H1 (cell line): ENCODE measurements around the gene SOD2. TPM values are rescaled to one million over a fixed set of nuclear protein-coding genes. Genes with fewer than 3 reads are reported as not detected.

Experiments used
- CTCF ChIA-PET: fragments of 300-600 bp; sonication (Branson Sonifier 250); formaldehyde crosslinking; loops from one replicate; lab custom pipeline; 2021; ENCODE audit not compliant: partially characterized antibody; lab: Charles Lee
- POLR2A ChIA-PET: fragments of 300-600 bp; sonication (Branson Sonifier 250); formaldehyde crosslinking; loops from one replicate; lab custom pipeline; 2021; ENCODE audit warnings: inconsistent platforms; ENCODE audit not compliant: partially characterized antibody; lab: Charles Lee
- DNase-seq, 2 experiments: peaks; one replicate each; pipeline versions ENCODE4 v3.0.0 to v3.0.0-alpha.2; 2010 to 2022; ENCODE audit warnings: low spot score in 2 of 2, low read depth in 1 of 2, mixed read lengths in 1 of 2
- FAIRE-seq: peaks from 2 replicates; lab custom pipeline; 2011; peaks lifted over from hg19 to GRCh38; lab: Jason Lieb, UNC
- H2AFZ ChIP-seq: 2 replicates; pipeline ENCODE4 v1.8.1; 2012; ENCODE audit warnings: low read length, inconsistent platforms
- H2AK5ac ChIP-seq: 2 replicates; pipeline ENCODE4 v1.6.1; 2013; ENCODE audit warnings: low read depth, low read length
- H2BK120ac ChIP-seq: replicated peaks from 2 replicates; pipeline ENCODE3; 2013; ENCODE audit warnings: low read depth, low read length, inconsistent platforms
- H2BK12ac ChIP-seq: 2 replicates; pipeline ENCODE4 v1.6.1; 2013; ENCODE audit warnings: low read depth, low read length
- H2BK15ac ChIP-seq: 2 replicates; pipeline ENCODE4 v1.6.1; 2013; ENCODE audit warnings: low read length
- H2BK20ac ChIP-seq: 2 replicates; pipeline ENCODE4 v1.6.1; 2013; ENCODE audit warnings: low read length
- H2BK5ac ChIP-seq: 2 replicates; pipeline ENCODE4 v1.6.1; 2013; ENCODE audit warnings: low read depth, low read length
- H3K14ac ChIP-seq: 2 replicates; pipeline ENCODE4 v1.6.1; 2013; ENCODE audit warnings: inconsistent platforms; ENCODE audit not compliant: insufficient read length
- H3K18ac ChIP-seq: 2 replicates; pipeline ENCODE4 v1.6.1; 2013; ENCODE audit warnings: low read length; ENCODE audit errors: extremely low read depth
- H3K23ac ChIP-seq: 2 replicates; pipeline ENCODE4 v1.6.1; 2013; ENCODE audit warnings: inconsistent platforms; ENCODE audit not compliant: insufficient read length
- H3K23me2 ChIP-seq: 2 replicates; pipeline ENCODE4 v1.6.1; 2013; ENCODE audit warnings: low read depth, low read length
- H3K27ac ChIP-seq: 2 replicates; pipeline ENCODE4 v1.6.1; 2011; ENCODE audit warnings: low read depth, low read length, inconsistent platforms
- H3K27me3 ChIP-seq, 4 experiments: replicated peaks in 1 of 4; 1 replicate in 1 of 4; 2 replicates in 3 of 4; pipeline versions ENCODE4 v1.6.1 to v1.8.1; 2011 to 2013; ENCODE audit warnings: low read length in 3 of 4, mild to moderate bottlenecking in 3 of 4, inconsistent platforms in 2 of 4, mixed read lengths in 2 of 4, moderate library complexity in 1 of 4; ENCODE audit not compliant: control insufficient read depth in 3 of 4, insufficient read depth in 3 of 4; ENCODE audit errors: extremely low read depth in 1 of 4
- H3K36me3 ChIP-seq, 4 experiments: 2 replicates each; pipeline versions ENCODE4 v1.6.1 to v1.8.1; 2011 to 2013; ENCODE audit warnings: mild to moderate bottlenecking in 4 of 4, low read length in 3 of 4, moderate library complexity in 2 of 4, control low read depth in 1 of 4, inconsistent platforms in 1 of 4; ENCODE audit not compliant: insufficient read depth in 4 of 4, control insufficient read depth in 2 of 4
- H3K4ac ChIP-seq: replicated peaks from 2 replicates; pipeline ENCODE3; 2013; ENCODE audit warnings: low read length, low read depth, mixed read lengths, inconsistent platforms; ENCODE audit not compliant: insufficient read length
- H3K4me1 ChIP-seq, 4 experiments: replicated peaks in 1 of 4; 1 replicate in 1 of 4; 2 replicates in 3 of 4; pipeline versions ENCODE4 v1.6.1 to v1.8.1; 2011 to 2013; ENCODE audit warnings: low read length in 3 of 4, inconsistent platforms in 2 of 4, mixed read lengths in 1 of 4; ENCODE audit not compliant: insufficient read depth in 4 of 4, control insufficient read depth in 3 of 4
- H3K4me2 ChIP-seq, 2 experiments: 2 replicates each; pipeline versions ENCODE4 v1.6.1 to v1.8.1; 2011 to 2013; ENCODE audit warnings: low read depth in 2 of 2, low read length in 2 of 2, control low read depth in 1 of 2, inconsistent platforms in 1 of 2, mild to moderate bottlenecking in 1 of 2; ENCODE audit not compliant: insufficient read depth in 1 of 2
- H3K4me3 ChIP-seq, 4 experiments: fragments of 200-600, 300-600 bp in 1 of 4; sonication (generic), shearing (Covaris generic), sonication (Bioruptor Twin) in 1 of 4; 2 replicates each; pipeline versions ENCODE4 v1.5.1 to v1.8.1; 2011 to 2016; ENCODE audit warnings: low read length in 4 of 4, low read depth in 3 of 4, control low read depth in 2 of 4, inconsistent platforms in 2 of 4, mild to moderate bottlenecking in 2 of 4, mixed read lengths in 1 of 4, moderate library complexity in 1 of 4; ENCODE audit not compliant: insufficient read depth in 2 of 4; ENCODE audit errors: extremely low read depth in 1 of 4
- H3K56ac ChIP-seq: replicated peaks from 2 replicates; pipeline ENCODE3; 2013; ENCODE audit warnings: low read depth, mild to moderate bottlenecking, mixed read lengths, low read length, inconsistent platforms; ENCODE audit not compliant: insufficient read length
- H3K79me1 ChIP-seq: 2 replicates; pipeline ENCODE4 v1.6.1; 2013; ENCODE audit warnings: low read depth, low read length, control low read depth
- H3K79me2 ChIP-seq, 2 experiments: 2 replicates each; pipeline versions ENCODE4 v1.6.1 to v1.8.1; 2012 to 2013; ENCODE audit warnings: low read length in 2 of 2, mild to moderate bottlenecking in 2 of 2, inconsistent platforms in 1 of 2; ENCODE audit not compliant: insufficient read depth in 2 of 2, control insufficient read depth in 1 of 2
- H3K9ac ChIP-seq, 4 experiments: replicated peaks in 1 of 4; 1 replicate in 1 of 4; 2 replicates in 3 of 4; pipeline versions ENCODE4 v1.6.1 to v1.8.1; 2011 to 2013; ENCODE audit warnings: low read depth in 3 of 4, low read length in 3 of 4, control low read depth in 2 of 4, mild to moderate bottlenecking in 2 of 4, moderate library complexity in 2 of 4, inconsistent platforms in 1 of 4; ENCODE audit errors: extremely low read depth in 1 of 4
- H3K9me3 ChIP-seq, 2 experiments: 2 replicates each; pipeline versions ENCODE4 v1.6.1 to v1.8.1; 2012 to 2013; ENCODE audit warnings: mild to moderate bottlenecking in 2 of 2, moderate library complexity in 2 of 2, control low read depth in 1 of 2, inconsistent platforms in 1 of 2, low read depth in 1 of 2, low read length in 1 of 2, mixed read lengths in 1 of 2; ENCODE audit not compliant: insufficient read depth in 2 of 2
- H4K20me1 ChIP-seq, 2 experiments: replicated peaks in 1 of 2; 2 replicates each; pipeline versions ENCODE3 to v1.8.1; 2011 to 2013; ENCODE audit warnings: inconsistent platforms in 2 of 2, low read length in 2 of 2, mild to moderate bottlenecking in 1 of 2; ENCODE audit not compliant: insufficient read depth in 2 of 2, control insufficient read depth in 1 of 2
- H4K5ac ChIP-seq: 2 replicates; pipeline ENCODE4 v1.6.1; 2013; ENCODE audit warnings: low read length, low read depth, mixed read lengths, inconsistent platforms; ENCODE audit not compliant: insufficient read length
- H4K8ac ChIP-seq: 2 replicates; pipeline ENCODE4 v1.8.0; 2013; ENCODE audit warnings: mild to moderate bottlenecking, moderate library complexity, low read length, inconsistent platforms; ENCODE audit not compliant: insufficient read depth; ENCODE audit errors: extremely low read depth
- H4K91ac ChIP-seq: replicated peaks from 2 replicates; pipeline ENCODE3; 2013; ENCODE audit warnings: low read length, mixed read lengths, inconsistent platforms; ENCODE audit not compliant: insufficient read length
- BACH1 ChIP-seq: IDR thresholded peaks from 2 replicates; pipeline ENCODE4 v1.6.1; 2012; ENCODE audit warnings: low read length, improper control_type of control experiment
- GTF2F1 ChIP-seq: IDR thresholded peaks from 2 replicates; pipeline ENCODE4 v1.6.1; 2012; ENCODE audit warnings: low read depth, low read length, improper control_type of control experiment, borderline replicate concordance
- SAP30 ChIP-seq: fragments of 300-600 bp; sonication (generic); IDR thresholded peaks from 2 replicates; pipeline ENCODE4 v1.7.1; 2012; ENCODE audit warnings: low read length, moderate library complexity, mild to moderate bottlenecking, inconsistent platforms; ENCODE audit not compliant: insufficient read depth, insufficient replicate concordance
- TAF1 ChIP-seq: IDR thresholded peaks from 2 replicates; pipeline ENCODE4 v1.6.1; 2011; ENCODE audit warnings: mild to moderate bottlenecking, low read depth, low read length
- WGBS, 2 experiments: shearing (Covaris generic) in 1 of 2; methylation state at CpG; one replicate each; pipeline versions ENCODE4 v1.1.6 to v1.1.7; 2013 to 2015; ENCODE audit warnings: low lambda C conversion rate in 2 of 2, mixed read lengths in 2 of 2, inconsistent platforms in 1 of 2, low coverage in 1 of 2, missing lambda C conversion rate in 1 of 2; ENCODE audit not compliant: insufficient replicate concordance in 2 of 2, insufficient coverage in 1 of 2, insufficient read length in 1 of 2; ENCODE audit errors: extremely low coverage in 1 of 2, missing lambda C conversion rate in 1 of 2; 5-methylcytosine and 5-hydroxymethylcytosine counted together
- polyA plus RNA-seq, 7 experiments: library from polyadenylated mRNA; depleted of rRNA in 3 of 7; stranded (reverse) in 5 of 7; unstranded in 2 of 7; fragments of >200 nt in 5 of 7; fragments of 200-250 nt in 2 of 7; gene quantifications; 1 replicate in 5 of 7; 2 replicates in 1 of 7; 4 replicates in 1 of 7; pipeline versions ENCODE4 v1.2.1 to v1.2.3, GENCODE V29; 2011 to 2013; ENCODE audit warnings: missing spikeins in 2 of 7, mixed read lengths in 2 of 7
- total RNA-seq: library from RNA; stranded (reverse); fragmentation: NEBNext Ultra II Directional; extraction: Animal tissue kit (Norgen Biotek cat#: 25700); gene quantifications from 2 replicates; pipeline ENCODE4 v1.2.1, GENCODE V29; 2021
- TF ChIP-seq, protein P1 (sequence below): IDR thresholded peaks from 2 replicates; pipeline ENCODE4 v1.6.1; 2012; ENCODE audit warnings: low read length, inconsistent platforms

The SOD2 gene
- total and polyA plus RNA-seq, 2 of the 8 experiments (the other 6 are each of a cell fraction or from before 2014, with no cell fraction given), result 31.1 to 88.7 TPM

- Histone ChIP-seq H4K20me1 (peaks cover 4 to 12% of the 10 kb centered on the region in 2 experiments), H4K91ac (no peak overlapping the region), H4K8ac (peak overlapping the region; percentile 71; the same call in 1 of the 2 replicates), H2AFZ (no peak overlapping the region), H2BK5ac (no peak overlapping the region), H3K18ac (no peak overlapping the region), H3K9me3 (no peaks in the 10 kb centered on the region), H3K4me3 (no peak overlapping the region), H3K27ac (no peak overlapping the region), H3K14ac (no peak overlapping the region), H4K5ac (no peak overlapping the region), H3K56ac (no peak overlapping the region), H3K27me3 (no peaks in the 10 kb centered on the region), H2BK120ac (no peak overlapping the region), H3K4me1 (peaks cover 3 to 12% (median 6%) of the 10 kb centered on the region in 4 experiments), H3K36me3 (peaks cover 0 to 22% (median 10%) of the 10 kb centered on the region in 4 experiments; a peak in 5 of 8 replicates), H3K9ac (no peak overlapping the region), H2BK20ac (no peak overlapping the region), H2BK12ac (no peak overlapping the region), H3K4me2 (no peak overlapping the region), H3K23me2 (peaks cover 13% of the 10 kb centered on the region), H3K23ac (no peak overlapping the region), H2BK15ac (no peak overlapping the region), H3K79me1 (peaks cover 5% of the 10 kb centered on the region), H2AK5ac (no peak overlapping the region), H3K4ac (no peak overlapping the region), H3K79me2 (peaks cover 3 to 33% of the 10 kb centered on the region in 2 experiments; a peak in 3 of 4 replicates)
- CTCF ChIA-PET, result interaction anchor here (0.6 to 2.1 kb wide), 7 partner anchors 18 to 553 kb away, joined by 3 to 5 read pairs (median 4); no protein-coding TSS in a partner anchor
- POLR2A ChIA-PET, result interaction anchor here (1.1 to 1.3 kb wide), 2 partner anchors 11 to 45 kb away, joined by 3 to 4 read pairs; no protein-coding TSS in a partner anchor
- no peak for FAIRE-seq
- WGBS, 2 experiments, result 87% methylated on average over 6 of the region's 6 CpGs; no CpG with 5 or more reads in 1 of the 2 experiments
- no peak for DNase-seq
- TF ChIP-seq TAF1, result no peak
- no peak for TF ChIP-seq SAP30
- TF ChIP-seq, protein P1, sequence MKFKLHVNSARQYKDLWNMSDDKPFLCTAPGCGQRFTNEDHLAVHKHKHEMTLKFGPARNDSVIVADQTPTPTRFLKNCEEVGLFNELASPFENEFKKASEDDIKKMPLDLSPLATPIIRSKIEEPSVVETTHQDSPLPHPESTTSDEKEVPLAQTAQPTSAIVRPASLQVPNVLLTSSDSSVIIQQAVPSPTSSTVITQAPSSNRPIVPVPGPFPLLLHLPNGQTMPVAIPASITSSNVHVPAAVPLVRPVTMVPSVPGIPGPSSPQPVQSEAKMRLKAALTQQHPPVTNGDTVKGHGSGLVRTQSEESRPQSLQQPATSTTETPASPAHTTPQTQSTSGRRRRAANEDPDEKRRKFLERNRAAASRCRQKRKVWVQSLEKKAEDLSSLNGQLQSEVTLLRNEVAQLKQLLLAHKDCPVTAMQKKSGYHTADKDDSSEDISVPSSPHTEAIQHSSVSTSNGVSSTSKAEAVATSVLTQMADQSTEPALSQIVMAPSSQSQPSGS, result no peak
- no peak for TF ChIP-seq BACH1
- TF ChIP-seq GTF2F1, result no peak
Measured at GRCh38 chr6:159689001-159689400, 4.0 kb downstream of the SOD2 start.
